Measurements from ENCODE around the gene RUNX1. TPM values are rescaled to one million over a fixed set of nuclear protein-coding genes. Genes with fewer than 3 reads are reported as not detected.

Gene RUNX1
- total and polyA plus RNA-seq, 4 donors = 23.3 to 100 (median 33.4) TPM

DNA sequence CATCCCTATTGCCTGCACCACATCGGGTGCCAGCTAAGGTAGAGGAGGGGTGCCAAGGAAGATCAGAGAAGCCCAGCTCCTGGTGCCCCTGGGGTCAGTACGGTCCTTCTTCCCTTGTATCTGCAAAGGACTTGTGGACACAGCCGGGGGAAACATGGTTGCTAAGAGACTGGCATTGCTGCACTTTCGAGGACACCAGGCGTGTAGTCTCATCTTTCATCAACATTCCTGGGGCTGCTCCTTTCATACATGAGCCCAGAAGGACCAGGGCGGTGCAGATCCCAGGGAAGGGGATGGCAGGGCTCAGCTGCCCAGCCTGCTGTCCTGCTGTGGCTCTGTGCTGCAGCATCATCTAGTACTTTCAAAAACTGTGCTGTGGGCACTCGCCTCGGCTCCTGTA is 61.0 kb downstream of the RUNX1 start:
- ATAC-seq (ENCODE audit: insufficient read depth, low FRiP score) (no peak), DNase-seq (no peak)
- Histone ChIP-seq H3K9ac (ENCODE audit: insufficient read depth in 1 of 2, low read length in 2 of 2) (no peak overlapping the region), H3K27me3 (ENCODE audit: control insufficient read depth in 3 of 3, insufficient read depth in 3 of 3, low read length in 2 of 3) (no peaks in the 10 kb centered on the region), H3K9me3 (ENCODE audit: control insufficient read depth in 4 of 4, insufficient read depth in 3 of 4, low read length in 3 of 4) (no peaks in the 10 kb centered on the region), H3K36me3 (ENCODE audit: control insufficient read depth in 4 of 4, insufficient read depth in 4 of 4, low read length in 4 of 4) (no peaks in the 10 kb centered on the region), H3K4me1 (ENCODE audit: control insufficient read depth in 5 of 5, insufficient read depth in 5 of 5, low read length in 5 of 5) (peaks cover 0 to 6% (median 0%) of the 10 kb centered on the region in 5 donors), H3K4me3 (no peak overlapping the region), H3K27ac (ENCODE audit: low read depth in 1 of 2, low read length in 1 of 2) (no peak overlapping the region)
- 84 to 88% methylated on average over 8 of the region's 8 CpGs for WGBS, 2 donors
- TF ChIP-seq, protein P1, sequence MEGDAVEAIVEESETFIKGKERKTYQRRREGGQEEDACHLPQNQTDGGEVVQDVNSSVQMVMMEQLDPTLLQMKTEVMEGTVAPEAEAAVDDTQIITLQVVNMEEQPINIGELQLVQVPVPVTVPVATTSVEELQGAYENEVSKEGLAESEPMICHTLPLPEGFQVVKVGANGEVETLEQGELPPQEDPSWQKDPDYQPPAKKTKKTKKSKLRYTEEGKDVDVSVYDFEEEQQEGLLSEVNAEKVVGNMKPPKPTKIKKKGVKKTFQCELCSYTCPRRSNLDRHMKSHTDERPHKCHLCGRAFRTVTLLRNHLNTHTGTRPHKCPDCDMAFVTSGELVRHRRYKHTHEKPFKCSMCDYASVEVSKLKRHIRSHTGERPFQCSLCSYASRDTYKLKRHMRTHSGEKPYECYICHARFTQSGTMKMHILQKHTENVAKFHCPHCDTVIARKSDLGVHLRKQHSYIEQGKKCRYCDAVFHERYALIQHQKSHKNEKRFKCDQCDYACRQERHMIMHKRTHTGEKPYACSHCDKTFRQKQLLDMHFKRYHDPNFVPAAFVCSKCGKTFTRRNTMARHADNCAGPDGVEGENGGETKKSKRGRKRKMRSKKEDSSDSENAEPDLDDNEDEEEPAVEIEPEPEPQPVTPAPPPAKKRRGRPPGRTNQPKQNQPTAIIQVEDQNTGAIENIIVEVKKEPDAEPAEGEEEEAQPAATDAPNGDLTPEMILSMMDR (IDR thresholded peaks at IDR 0.05; ENCODE audit: control extremely low read depth, extremely low read depth) = no peak

DNA sequence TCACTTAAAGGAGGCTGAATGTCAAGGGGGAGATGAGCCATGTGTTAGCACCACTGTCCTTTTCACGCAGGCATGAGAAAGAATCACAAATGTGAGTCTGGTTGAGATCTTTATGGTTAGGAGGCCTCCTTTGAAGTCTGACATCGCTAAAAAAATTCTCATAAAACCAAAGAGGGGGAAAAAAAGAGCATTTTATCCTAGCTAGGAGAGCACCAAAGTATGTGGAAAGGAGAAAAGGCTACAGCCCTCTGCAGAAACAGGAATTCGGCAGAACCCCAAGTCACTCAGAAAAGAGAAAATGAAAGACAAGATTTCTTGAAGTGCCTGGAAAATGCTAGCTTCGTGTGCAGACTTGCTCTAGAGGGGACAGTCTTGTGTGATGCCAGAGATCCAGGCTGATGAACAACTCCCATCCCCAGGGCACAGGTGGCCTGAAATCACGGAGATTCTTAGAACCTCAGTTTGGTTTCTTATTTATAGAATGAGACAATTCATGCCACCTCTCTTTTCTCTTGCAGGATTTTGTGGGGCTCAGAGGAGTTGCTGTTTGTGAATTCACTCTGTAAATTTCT is 61.5 kb downstream of the RUNX1 start:
- no peak overlapping the region for H3K27ac ChIP-seq (ENCODE audit: low read depth in 1 of 2, low read length in 1 of 2)
- no peaks in the 10 kb centered on the region for H3K27me3 ChIP-seq (ENCODE audit: control insufficient read depth in 3 of 3, insufficient read depth in 3 of 3, low read length in 2 of 3)
- no peak overlapping the region for H3K9ac ChIP-seq (ENCODE audit: insufficient read depth in 1 of 2, low read length in 2 of 2)
- H3K36me3 ChIP-seq (ENCODE audit: control insufficient read depth in 4 of 4, insufficient read depth in 4 of 4, low read length in 4 of 4) = no peaks in the 10 kb centered on the region
- TF ChIP-seq, protein P1 (IDR thresholded peaks at IDR 0.05; ENCODE audit: control extremely low read depth, extremely low read depth) = no peak
- no peak overlapping the region for H3K4me3 ChIP-seq
- 58 to 60% methylated on average over 5 of the region's 5 CpGs for WGBS, 2 donors
- DNase-seq (no peak), ATAC-seq (ENCODE audit: insufficient read depth, low FRiP score) (no peak)
- no peaks in the 10 kb centered on the region for H3K9me3 ChIP-seq (ENCODE audit: control insufficient read depth in 4 of 4, insufficient read depth in 3 of 4, low read length in 3 of 4)
- H3K4me1 ChIP-seq (ENCODE audit: control insufficient read depth in 5 of 5, insufficient read depth in 5 of 5, low read length in 5 of 5) = peaks cover 0 to 2% (median 0%) of the 10 kb centered on the region in 5 donors

DNA sequence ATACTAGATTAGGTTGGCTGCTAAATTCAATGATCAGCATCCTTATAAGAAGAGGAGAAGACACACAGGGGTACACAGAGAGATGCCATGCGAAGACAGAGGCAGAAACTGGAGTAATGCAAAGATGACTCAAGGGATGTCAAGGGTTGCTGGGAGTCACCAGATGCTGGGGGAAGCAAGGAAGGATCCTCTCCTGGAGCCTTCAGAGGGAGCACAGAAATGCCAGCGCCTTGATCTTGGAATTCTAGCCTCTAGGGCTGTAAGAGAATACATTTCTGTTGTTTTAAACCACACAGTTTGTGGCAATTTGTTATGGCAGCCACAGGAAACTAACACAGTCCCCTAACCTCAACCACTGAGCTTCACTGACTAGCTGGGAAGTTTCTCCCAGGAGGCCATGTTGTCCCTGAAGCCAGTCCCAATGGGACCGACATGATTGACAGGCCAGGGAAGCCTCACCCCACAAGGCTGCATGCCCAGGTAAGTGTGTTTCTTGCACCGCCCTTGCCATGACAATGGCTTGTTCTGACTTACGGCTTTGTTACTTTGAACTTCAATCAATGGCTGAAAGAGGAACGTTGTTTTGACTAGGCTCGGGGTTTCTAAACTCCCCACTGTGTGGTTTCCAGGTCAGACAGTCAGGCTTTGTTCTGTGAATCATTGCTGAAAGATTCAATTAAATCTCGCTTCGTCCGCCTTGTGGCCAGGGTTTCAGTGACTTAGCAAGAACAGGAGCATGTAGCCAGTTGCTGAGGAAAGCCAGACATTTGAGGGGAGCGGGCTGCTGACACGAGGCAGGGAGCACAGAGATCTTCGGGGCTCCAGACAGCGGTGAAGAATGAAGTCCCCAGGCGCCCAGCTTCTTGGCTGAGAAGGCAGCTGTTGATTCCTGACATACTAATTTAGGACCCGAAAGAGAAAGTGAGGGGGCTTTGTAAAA is 62.3 kb downstream of the RUNX1 start:
- WGBS, 2 donors = 69 to 76% methylated on average over 16 of the region's 16 CpGs
- no peak for ATAC-seq (ENCODE audit: insufficient read depth, low FRiP score)
- no peaks in the 10 kb centered on the region for H3K36me3 ChIP-seq (ENCODE audit: control insufficient read depth in 4 of 4, insufficient read depth in 4 of 4, low read length in 4 of 4)
- peaks cover 0 to 2% (median 0%) of the 10 kb centered on the region in 5 donors for H3K4me1 ChIP-seq (ENCODE audit: control insufficient read depth in 5 of 5, insufficient read depth in 5 of 5, low read length in 5 of 5)
- H3K9me3 ChIP-seq (ENCODE audit: control insufficient read depth in 4 of 4, insufficient read depth in 3 of 4, low read length in 3 of 4) = no peaks in the 10 kb centered on the region
- H3K9ac ChIP-seq (ENCODE audit: insufficient read depth in 1 of 2, low read length in 2 of 2) = no peak overlapping the region
- TF ChIP-seq, protein P1 (IDR thresholded peaks at IDR 0.05; ENCODE audit: control extremely low read depth, extremely low read depth) = no peak
- H3K27me3 ChIP-seq (ENCODE audit: control insufficient read depth in 3 of 3, insufficient read depth in 3 of 3, low read length in 2 of 3) = no peaks in the 10 kb centered on the region
- H3K27ac ChIP-seq (ENCODE audit: low read depth in 1 of 2, low read length in 1 of 2) = no peak overlapping the region
- H3K4me3 ChIP-seq = no peak overlapping the region
- no peak for DNase-seq

All from lung (tissue), 12 donors.